Left forelimb (tissue), 1 donor: Measurements from ENCODE around the gene HDGFL3.
"Not testable (repeated sequence)": the region's sequence is repeated elsewhere in the genome, so short reads cannot be mapped to it uniquely, and the experiment has no call there.

Source experiments
- DNase-seq: peaks from one replicate; pipeline ENCODE4 v3.0.0-alpha.2; 2018; ENCODE audit warnings: low spot score

HDGFL3 gene

DNA sequence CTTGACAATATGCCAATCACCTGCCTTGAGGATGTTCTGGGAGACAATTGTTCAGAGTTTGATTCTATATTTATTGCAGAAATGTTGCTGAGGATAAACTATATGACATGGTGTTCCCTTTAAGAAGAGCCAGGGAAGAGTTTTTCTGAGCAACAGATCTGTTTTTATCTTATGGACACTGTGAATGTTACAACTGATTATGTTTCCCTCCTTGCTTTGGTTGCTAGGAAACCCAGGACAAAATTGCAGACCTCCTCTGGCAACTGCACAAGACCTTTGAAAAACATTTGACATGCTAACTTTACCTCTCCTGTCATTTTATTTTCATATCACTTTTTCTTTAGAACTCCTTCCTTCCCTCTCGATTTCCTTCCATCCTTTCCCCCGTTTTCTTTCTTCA lies 108.3 kb downstream of the HDGFL3 start:
- no peak for DNase-seq

DNA sequence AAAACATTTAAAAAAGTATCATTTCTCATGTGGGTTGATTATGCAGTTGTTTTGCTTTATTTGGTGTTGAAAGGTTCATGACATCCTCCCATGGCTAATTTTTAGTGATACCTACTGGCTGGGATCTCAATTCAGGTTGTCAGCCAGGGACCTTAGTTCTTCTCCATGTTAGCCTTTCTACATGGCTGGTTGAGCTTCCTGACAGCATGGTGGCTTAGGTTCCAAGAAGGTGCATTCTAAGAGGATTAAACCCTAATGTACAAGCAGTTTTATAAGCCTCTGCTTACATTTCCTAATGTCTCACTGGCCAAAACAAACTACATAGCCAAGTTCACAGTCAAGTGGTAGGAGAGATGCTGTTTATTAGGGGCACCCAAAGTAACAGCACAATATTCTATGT lies 109.5 kb downstream of the HDGFL3 start:
- DNase-seq: no peak

DNA sequence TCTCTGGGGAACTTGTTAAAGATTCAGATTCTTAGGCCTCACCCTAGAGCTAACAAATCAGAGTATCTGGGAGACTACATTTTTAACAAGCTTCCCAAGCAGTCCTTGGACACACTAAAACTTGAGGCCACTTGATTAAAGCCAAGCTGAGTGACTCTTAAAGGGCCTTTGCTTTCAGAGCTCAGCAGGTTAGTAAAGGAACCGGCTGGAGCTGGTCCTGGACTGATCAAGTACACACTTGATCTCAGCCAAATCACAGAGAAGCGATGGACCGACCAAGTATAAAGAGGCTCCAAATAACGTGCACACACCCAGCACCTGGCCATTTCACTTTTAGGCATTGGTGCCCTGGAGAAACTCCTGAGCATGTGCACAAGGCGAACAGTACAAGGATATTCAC lies 113.0 kb downstream of the HDGFL3 start:
- DNase-seq: no peak

DNA sequence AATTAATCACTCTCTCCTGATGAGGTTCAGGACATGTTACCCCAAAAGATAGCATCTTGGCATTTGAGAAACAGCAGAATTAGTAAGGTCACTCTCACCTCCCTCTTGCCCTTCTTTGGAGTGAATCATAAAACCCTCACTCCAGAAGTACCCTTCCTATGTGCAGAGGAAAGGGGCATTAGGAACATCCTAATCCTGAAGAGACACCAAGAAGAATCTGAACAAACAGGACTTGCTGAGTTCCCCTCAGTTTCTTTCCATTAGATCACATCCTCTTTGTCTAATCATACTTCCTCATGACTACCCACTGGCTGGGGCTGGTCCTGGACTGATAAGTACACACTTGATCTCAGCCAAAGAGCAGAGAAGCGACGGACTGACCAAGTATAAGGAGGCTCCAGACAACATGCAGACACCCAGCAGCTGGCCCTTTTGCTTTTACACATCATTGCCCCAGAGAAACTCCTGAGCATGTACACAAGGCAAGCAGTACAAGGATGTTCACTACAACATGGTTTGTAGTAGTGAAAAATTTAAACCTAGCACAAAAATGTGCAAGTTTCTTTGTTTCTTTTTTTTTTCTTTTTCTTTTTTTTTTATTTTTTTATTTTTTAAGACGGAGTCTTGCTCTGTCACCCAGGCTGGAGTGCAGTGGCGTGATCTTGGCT lies 115.2 kb downstream of the HDGFL3 start:
- DNase-seq: no peak

DNA sequence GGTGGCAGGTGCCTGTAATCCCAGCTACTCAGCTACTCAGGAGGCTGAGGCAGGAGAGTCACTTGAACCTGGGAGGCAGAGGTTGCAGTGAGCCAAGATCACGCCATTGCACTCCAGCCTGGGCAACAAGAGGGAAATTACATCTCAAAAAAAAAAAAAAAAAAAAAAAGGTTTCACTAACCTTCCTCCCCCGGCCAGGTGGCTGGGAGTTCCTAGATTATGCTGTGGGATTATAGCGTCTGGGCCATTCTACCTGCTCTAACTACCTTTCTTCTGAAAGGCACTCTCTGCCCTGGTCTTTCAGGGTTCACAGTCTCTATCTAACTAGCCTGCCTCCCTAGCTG lies 115.7 kb downstream of the HDGFL3 start:
- not testable (repeated sequence) for DNase-seq

DNA sequence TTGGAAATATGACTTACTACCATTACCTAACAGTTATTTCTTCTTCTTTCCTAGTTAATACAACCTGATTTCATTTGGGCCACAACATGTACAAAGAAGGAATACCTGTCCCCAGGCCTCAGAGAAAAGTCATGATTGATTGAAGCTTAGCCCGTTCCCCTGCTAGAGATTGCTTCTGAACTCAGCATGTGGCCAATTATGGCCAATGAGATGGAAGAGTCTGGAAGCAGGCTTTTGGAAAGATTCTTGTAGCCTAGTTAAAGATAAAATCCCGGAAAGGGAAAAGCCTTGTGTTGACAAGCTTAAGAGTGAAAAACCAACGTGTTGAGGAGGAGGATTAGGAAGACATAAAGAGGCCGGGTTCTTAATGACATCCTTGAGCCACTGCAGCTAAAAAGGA lies 117.2 kb downstream of the HDGFL3 start:
- no peak for DNase-seq

DNA sequence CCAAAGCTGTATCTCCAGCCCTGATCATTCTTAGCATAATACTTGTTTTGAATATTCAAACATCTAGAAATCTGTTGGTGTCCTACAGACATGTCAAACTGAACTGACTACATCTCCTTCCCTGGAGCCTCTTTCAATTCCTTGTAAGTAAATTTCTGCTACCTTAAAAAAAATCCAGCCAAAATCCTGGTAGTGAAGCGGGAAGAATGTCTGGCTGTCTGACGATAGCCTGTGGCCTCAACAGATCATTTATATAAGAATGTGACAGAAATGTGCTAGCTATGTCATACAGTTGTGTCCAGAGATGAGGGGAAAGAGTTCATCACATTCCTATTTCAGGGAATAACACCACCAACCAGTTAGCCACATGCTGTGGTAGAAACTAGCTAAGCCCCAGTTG lies 118.7 kb downstream of the HDGFL3 start:
- DNase-seq: no peak

DNA sequence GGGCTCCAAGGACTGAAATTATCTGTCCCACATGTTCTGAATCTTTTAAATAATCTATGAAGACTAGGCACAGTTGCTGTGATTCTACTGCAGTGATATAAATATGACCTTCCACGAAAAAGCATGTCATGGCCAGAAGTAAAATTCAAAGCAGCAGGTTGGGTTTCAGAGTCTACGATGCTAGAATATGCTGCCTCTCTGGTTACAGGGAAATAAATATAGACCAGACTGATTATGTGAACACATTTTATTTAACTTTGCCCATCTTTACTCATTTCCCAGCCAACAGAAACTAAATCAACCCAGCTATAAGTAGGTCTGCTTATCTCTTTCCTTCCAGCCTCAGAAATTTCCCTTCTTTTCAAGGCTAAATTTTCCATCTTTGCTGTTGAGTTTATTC lies 120.0 kb downstream of the HDGFL3 start:
- DNase-seq: no peak

DNA sequence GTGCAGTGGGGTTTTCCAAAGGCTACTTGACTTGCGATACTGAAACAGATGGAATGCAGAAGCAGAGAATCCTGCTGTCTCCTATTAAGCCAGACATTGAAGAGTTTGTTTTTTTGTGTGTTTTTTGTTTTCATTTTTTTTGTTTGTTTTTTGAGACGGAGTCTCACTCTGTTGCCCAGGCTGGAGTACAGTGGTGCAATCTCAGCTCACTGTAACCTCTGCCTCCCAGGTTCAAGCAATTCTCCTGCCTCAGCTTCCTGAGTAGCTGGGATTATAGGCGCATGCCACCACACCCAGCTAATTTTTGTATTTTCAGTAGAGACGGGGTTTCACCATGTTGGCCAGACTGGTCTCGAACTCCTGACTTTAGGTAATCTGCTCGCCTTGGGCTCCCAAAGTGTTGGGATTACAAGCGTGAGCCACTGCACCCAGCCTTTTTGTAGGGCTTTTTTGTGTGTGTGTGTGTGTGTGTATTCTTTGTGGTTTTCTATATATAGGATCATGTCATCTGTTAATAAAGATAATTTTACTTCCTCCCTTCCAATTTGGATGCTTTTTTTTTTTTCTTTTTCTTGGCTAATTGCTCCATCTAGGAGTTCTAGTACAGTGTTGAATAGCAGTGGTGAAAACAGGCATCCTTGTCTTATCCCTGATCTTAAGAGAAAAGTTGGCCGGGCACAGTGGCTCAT lies 121.6 kb downstream of the HDGFL3 start:
- not testable (repeated sequence) for DNase-seq

DNA sequence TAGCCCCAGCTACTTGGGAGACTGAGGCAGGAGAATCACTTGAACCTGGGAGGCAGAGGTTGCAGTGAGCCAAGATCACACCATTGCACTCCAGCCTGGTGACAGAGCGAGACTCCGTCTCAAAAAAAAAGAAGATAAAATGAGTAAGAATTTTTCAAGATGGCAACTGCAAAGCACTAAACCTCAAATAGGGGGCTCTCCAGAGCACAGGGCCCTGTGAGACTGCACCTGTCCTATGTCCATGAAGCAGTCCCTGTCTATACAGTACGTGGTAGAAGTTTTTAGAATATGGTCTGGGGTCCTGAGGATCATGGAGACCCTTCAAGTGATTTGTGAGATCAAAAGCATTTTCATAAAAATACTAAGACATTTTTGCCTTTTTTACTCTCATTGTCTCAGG lies 122.2 kb downstream of the HDGFL3 start:
- DNase-seq: not testable (repeated sequence)

DNA sequence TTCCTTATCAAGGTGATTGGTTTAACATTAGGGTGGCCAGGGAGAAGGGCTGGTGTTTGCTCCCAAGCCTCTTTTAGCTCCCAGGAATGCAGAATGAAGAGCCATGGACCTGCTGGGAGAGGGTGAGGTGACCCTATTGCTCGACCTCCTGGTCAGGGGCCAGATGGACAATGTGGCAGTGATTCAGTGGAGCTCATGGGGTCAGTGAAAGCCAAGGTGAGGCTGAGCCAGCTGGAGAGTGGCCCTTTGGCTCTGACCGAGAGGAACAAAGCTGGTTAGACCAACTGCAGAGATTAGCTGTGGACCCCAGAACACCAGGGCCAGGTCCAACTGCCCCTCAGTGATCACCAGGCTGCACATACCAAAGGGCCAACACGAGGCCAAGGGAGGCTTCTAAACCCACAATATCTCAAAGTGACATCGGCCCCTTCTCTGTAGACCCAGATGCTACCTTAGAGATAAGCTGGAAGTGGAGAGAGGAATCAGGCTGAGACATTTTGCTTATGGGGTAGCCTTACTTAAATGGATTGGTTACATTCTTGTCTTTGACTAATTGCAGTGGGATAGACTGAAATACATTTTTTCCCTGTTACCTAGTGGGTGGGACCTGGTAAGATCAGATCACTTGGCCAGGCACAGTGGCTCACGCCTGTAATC lies 124.8 kb downstream of the HDGFL3 start:
- DNase-seq: no peak

DNA sequence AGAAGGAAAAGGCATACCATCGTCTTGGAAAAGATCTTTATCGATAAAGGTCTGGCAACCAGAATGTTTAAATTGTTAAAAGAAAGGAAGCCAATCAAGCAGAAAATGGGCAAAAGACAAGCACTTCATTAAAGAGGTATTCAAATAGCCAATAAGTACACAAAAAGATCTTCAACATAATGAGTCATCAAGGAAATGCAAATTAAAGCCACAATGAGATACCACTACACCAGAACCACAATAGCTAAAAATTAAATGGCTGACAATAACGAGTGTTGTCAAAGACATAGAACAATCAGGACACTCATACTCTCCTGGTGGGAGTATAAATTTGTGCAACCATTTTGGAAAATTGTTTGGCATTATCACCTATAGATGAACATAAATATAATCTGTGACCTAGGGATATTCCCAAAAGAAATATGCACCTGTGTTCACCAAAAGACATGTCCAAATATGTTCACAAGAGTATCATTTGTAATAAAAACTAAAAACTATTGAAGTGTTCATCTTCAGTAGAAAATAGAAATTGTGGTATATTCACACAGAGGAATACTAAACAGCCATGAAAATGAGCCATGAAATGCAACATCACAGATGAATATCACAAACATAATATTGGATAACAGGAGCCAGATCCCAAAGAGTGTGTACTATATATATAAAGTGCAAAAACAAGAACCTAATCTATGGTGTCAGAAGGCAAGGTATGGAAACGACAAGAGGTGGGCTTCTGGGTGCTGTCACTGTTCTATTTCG lies 126.2 kb downstream of the HDGFL3 start:
- no peak for DNase-seq

DNA sequence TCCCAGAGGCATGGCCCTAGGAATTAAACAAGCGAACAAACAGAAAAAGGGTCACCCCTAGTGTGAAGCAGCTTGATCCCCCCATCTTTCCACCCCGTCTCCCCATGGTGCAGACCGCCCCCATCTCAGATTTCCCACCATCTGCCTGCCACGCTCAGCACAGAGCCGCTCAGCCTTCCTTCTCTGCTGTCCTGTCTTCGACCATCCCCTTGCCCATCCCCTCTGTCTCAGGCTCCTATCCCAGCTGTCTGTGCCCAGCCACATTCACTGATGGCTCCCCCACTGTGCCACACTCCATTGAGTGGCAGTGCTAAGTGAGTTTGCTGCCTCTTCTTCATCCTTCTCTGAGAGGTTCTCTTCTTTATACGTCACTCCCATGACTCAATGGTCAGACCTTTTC lies 128.9 kb downstream of the HDGFL3 start:
- no peak for DNase-seq
